22Rv1 (cell line): ENCODE data around the gene ELAVL4.

Experiments
- CTCF ChIP-seq: fragments of 450-650 bp; IDR thresholded peaks from 2 replicates; pipeline ENCODE4 v1.5.1; 2017; ENCODE audit warnings: mild to moderate bottlenecking
- ZFX ChIP-seq: fragments of 450-650 bp; IDR thresholded peaks from 2 replicates; pipeline ENCODE4 v1.6.1; 2017; ENCODE audit warnings: antibody characterized with exemption, borderline replicate concordance

GRCh38 chr1:50163680-50164079 is 55.0 kb downstream of the ELAVL4 start:
- no peak for TF ChIP-seq CTCF
- no peak for TF ChIP-seq ZFX
